Activated CD4-positive, alpha-beta T cell treated with anti-CD3 and anti-CD28 coated beads, Interleukin-10, Interleukin-2, amounts not matched to agents 100 ng/mL and 50 ng/mL, durations not matched to agents 16 hours and 8 hours (primary cell): ENCODE data around the gene PRSS48.
A peak's percentile ranks its signal among the peaks of the same experiment; 100 is the strongest.
"Not testable (repeated sequence)": the region's sequence is repeated elsewhere in the genome, so short reads cannot be mapped to it uniquely, and the experiment has no call there.

Experiments
- DNase-seq: peaks from one replicate; pipeline ENCODE4 v3.0.0-alpha.2; 2020

The PRSS48 gene

GRCh38 chr4:151276787-151277562 is at the start of gene PRSS48:
Gene PRSS48 (plus strand): TSS chr4:151277161. CDS start chr4:151277173, 12 bp downstream.
- DNase-seq: peak; percentile 62

GRCh38 chr4:151227172-151227571 is 49.8 kb upstream of the PRSS48 start:
- no peak for DNase-seq

DNA sequence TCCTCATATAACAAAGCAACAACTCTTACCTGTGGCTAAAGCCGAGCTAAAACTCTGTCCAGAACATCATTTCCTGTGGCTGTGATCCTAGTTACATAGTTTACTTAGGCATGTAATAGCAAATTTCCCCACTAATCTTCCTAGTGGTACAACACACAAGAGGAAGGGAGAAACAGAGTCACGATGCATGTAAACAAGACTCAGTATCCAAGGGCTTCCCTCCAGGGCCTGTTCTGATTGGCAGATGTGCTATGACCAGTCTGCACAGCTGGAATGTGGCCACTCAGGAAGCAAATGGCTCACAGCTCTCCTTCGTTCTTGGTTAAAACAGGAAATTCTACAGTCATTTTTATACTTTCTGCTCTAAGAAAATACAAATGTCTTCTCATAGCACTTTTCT is 49.2 kb upstream of the PRSS48 start:
- DNase-seq: peak; percentile 26

- DNase-seq: no peak
These were observed 48.5 kb upstream of the PRSS48 start for GRCh38 chr4:151228189-151229119.

DNA sequence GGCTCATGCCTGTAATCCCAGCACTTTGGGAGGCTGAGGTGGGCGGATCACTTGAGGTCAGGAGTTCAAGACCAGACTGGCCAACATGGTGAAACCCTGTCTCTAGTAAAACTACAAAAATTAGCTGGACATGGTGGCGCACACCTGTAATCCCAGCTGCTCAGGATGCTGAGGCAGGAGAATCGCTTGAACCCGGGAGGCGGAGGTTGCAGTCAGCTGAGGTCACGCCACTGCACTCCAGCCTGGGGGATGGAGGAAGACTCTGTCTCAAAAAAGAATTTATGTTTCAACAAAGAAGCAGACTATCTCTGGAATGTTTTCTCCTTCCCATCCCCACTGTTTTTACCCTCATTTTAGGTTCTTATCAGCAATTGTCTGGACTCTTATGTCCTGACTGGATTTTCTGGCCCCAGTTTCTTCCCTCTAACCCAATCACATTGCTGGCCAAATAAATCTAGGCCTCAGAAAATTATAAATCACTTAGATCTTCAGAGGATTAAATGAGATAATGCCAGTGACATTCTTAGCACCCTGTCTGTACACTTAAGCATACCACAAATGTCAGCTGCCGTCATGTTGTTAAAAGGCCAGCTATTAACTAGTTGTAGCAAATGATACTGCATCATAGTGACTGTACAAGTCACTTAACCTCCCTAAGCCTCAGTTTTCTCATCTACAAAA is 44.9 kb upstream of the PRSS48 start:
- DNase-seq: no peak

DNA sequence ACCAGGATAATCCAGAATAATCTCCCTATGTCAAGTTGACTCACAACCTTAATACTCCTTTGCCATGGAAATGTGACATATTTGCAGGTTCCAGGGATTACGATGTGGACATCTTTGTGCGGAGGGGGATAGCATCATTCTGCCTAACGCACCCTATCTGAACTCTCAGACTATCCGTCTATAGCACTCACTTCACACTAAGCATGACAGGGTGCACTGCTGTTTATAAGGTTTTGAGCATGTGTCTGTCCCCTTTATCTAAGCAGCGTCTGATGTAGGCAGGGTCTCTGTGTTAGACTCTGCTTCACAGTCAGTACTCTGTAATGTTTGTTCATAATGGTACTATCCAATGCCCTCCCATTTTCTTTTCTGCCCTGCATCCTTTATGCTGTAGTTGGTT is 43.4 kb upstream of the PRSS48 start:
- no peak for DNase-seq

- DNase-seq: not testable (repeated sequence)
These were observed 41.6 kb upstream of the PRSS48 start for GRCh38 chr4:151235373-151235772.

DNA sequence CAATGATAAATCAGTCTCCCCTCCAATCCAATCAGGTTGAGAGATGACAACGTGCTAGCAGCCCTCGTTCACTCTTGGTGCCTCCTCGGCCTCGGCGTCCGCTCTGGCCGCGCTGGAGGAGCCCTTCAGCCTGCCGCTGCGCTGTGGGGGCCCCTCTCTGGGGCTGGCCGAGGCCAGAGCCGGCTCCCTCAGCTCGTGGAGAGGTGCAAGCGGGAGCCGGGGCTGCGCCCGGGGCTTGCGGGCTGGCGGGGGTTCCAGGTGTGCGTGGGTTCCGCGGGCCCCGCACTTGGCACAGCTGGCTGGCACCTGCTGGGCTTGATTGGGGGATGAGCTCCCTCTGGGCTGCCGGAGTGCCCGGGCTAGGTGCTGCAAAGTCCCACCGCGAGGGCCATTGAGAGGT is 40.9 kb upstream of the PRSS48 start:
- no peak for DNase-seq

GRCh38 chr4:151238477-151238876 is 38.5 kb upstream of the PRSS48 start:
- no peak for DNase-seq

DNA sequence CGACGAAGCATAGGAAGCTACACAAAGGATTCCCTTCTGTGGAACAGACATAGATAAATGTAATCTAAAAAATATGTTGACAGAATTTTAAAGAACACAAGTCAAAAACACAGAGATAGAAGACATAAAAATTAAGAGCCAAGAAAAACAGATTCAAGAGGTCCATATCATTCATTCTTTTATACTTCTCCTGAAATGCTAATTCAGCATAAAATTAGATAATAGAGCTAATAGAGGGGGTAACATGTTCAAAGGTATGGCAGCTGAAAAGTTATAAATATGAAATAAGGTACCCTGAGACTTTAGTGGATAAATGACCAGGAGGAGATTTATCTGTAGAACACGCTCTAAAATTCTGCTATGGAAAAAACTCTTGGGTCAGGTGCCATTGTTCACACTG is 37.4 kb upstream of the PRSS48 start:
- no peak for DNase-seq

DNA sequence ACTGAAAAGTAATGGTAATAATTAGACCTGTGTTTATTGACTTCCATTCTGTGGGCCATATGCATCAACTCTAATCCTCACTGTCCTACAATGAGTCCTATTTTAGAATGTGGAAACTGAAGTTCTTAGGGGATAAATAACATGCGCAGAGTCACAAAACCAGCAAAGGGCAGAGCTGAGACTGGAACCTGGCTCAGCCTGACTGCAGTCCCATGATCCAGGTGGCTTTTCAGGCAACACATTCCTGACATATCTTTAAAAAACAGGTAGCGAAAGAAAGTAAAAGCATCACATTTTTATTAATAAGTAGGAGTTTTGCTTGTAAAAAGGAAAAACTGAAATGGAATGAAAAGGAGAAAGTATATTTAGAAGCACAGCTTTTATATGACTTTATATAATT is 34.7 kb upstream of the PRSS48 start:
- DNase-seq: no peak

- no peak for DNase-seq
These were observed 30.2 kb upstream of the PRSS48 start for GRCh38 chr4:151246742-151247141.

DNA sequence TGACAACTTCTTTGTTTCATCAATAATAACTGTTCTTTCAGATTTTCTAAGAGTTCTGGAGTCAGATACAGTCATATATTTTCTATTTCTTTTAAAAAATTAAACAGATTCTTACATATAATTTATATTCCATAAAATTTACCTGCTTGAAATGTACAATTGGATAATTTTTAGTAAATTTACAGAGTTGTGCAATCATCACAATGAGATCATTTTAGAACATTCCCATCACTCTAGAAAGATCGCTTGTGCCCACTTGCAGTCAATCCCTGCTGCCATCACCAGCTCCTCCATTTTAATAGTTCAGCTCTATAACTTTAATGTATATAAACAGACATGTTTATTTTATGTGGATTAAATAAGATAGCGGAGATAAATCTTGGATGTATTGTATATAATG is 29.6 kb upstream of the PRSS48 start:
- DNase-seq: no peak

DNA sequence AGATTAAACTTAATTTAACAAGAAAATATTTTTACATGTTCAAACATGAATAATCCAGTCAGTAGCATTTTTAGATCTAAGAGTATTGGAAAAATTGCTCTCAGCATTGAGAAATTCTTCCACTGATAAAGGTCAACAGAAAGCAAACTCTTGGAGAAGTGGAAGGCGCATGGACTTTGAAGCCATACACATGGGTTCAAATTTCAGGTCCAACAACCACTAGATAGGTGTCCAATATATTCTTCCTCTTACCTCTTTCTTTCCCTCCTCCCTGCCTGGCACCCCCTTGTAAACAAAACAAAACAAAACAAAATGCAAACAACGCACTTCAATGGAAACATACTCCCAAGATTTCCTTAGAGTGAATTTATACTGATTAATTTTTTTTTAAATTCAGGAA is 28.4 kb upstream of the PRSS48 start:
- no peak for DNase-seq

DNA sequence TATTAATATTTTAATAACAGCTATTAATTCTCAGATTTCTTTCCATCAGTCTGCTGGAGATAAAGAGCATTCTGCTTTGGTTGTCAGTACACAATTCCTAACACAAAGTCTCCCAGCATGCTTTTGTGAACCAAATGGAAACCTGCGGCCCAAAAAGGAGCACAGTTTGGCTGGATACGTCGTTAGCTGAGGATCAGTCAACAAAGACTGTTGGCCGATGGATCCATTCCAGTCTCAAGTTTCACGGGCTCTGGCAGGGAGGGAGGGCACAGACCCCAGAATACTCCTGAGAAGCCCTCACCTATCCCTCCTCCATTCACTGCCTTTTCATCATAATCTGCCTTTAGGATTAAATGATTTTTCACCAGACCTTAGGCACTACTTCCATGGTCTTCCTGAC is 26.3 kb upstream of the PRSS48 start:
- no peak for DNase-seq

GRCh38 chr4:151251603-151252304 is 25.2 kb upstream of the PRSS48 start:
- no peak for DNase-seq

DNA sequence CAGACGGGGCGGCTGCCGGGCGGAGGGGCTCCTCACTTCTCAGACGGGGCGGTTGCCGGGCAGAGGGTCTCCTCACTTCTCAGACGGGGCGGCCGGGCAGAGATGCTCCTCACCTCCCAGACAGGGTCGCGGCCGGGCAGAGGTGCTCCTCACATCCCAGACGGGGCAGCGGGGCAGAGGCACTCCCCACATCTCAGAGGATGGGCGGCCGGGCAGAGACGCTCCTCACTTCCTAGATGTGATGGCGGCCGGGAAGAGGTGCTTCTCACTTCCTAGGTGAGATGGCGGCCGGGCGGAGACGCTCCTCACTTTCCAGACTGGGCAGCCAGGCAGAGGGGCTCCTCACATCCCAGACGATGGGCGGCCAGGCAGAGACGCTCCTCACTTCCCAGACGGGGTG is 21.7 kb upstream of the PRSS48 start:
- DNase-seq: not testable (repeated sequence)

GRCh38 chr4:151255680-151256079 is 21.3 kb upstream of the PRSS48 start:
- not testable (repeated sequence) for DNase-seq

DNA sequence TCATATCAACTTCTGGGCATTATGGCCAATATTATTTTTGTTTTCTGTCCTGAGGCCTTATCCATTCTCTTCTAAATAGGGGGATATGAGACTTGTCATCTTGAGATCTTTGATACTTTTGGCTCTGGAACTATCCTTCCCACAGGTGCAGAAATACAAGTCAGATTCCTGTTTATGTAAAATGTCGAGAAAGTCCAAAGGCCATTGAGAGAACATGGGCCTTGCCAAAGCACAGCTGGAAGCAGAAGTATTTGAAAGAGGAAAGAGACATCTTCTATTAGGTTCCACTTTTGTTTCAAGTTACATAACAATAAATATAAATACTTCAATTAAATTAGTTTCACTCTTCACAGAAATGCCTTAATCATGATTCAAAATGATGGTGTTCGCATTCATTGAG is 20.8 kb upstream of the PRSS48 start:
- DNase-seq: no peak

GRCh38 chr4:151257704-151258103 is 19.3 kb upstream of the PRSS48 start:
- no peak for DNase-seq

GRCh38 chr4:151259752-151260151 is 17.2 kb upstream of the PRSS48 start:
- DNase-seq: no peak

- DNase-seq: no peak
These were observed 16.4 kb upstream of the PRSS48 start for GRCh38 chr4:151260526-151260925.

- no peak for DNase-seq
These were observed 13.5 kb upstream of the PRSS48 start for GRCh38 chr4:151263455-151263854.
